HG03432 (cell line): ENCODE data around the gene PTPN3.
A peak's percentile ranks its signal among the peaks of the same experiment; 100 is the strongest.
"Not testable (repeated sequence)": the region's sequence is repeated elsewhere in the genome, so short reads cannot be mapped to it uniquely, and the experiment has no call there.

Experiments
- ATAC-seq: cut with Tn5 transposase; IDR thresholded peaks from one replicate; pipeline ENCODE4 v1.9.1; 2021; ENCODE audit warnings: mild to moderate bottlenecking, moderate library complexity; ENCODE audit not compliant: unreplicated experiment

The PTPN3 gene

GRCh38 chr9:109498195-109499092 is at the start of gene PTPN3:
PTPN3 (minus strand) TSS chr9:109498307; CDS start chr9:109463434, 34,873 bp downstream.
- no peak for ATAC-seq

GRCh38 chr9:109544954-109545353 is 46.8 kb upstream of the PTPN3 start:
- not testable (repeated sequence) for ATAC-seq

- ATAC-seq, result no peak
Measured at GRCh38 chr9:109542922-109543321, 44.8 kb upstream of the PTPN3 start.

GRCh38 chr9:109538346-109538745 is 40.2 kb upstream of the PTPN3 start:
- ATAC-seq, result no peak

- ATAC-seq, result no peak
Measured at GRCh38 chr9:109537288-109537687, 39.2 kb upstream of the PTPN3 start.

GRCh38 chr9:109536859-109537258 is 38.8 kb upstream of the PTPN3 start:
- ATAC-seq, result no peak

- ATAC-seq, result no peak
Measured at GRCh38 chr9:109535365-109535764, 37.3 kb upstream of the PTPN3 start.

- ATAC-seq, result no peak
Measured at GRCh38 chr9:109534151-109534550, 36.0 kb upstream of the PTPN3 start.

GRCh38 chr9:109532652-109533051 is 34.5 kb upstream of the PTPN3 start:
- not testable (repeated sequence) for ATAC-seq

- no peak for ATAC-seq
Measured at GRCh38 chr9:109522106-109522505, 24.0 kb upstream of the PTPN3 start.

- ATAC-seq, result peak; percentile 91
Measured at GRCh38 chr9:109520475-109521132, 22.5 kb upstream of the PTPN3 start.

GRCh38 chr9:109519366-109519765 is 21.3 kb upstream of the PTPN3 start:
- ATAC-seq, result no peak

GRCh38 chr9:109518621-109519335 is 20.7 kb upstream of the PTPN3 start:
- no peak for ATAC-seq

GRCh38 chr9:109517901-109518377 is 19.8 kb upstream of the PTPN3 start:
- no peak for ATAC-seq

- ATAC-seq, result no peak
Measured at GRCh38 chr9:109513871-109514270, 15.8 kb upstream of the PTPN3 start.

GRCh38 chr9:109512170-109512756 is 14.2 kb upstream of the PTPN3 start:
- ATAC-seq, result peak; percentile 65

GRCh38 chr9:109510506-109510905 is 12.4 kb upstream of the PTPN3 start:
- no peak for ATAC-seq

- not testable (repeated sequence) for ATAC-seq
Measured at GRCh38 chr9:109510042-109510441, 11.9 kb upstream of the PTPN3 start.

GRCh38 chr9:109509611-109510010 is 11.5 kb upstream of the PTPN3 start:
- ATAC-seq, result no peak

- no peak for ATAC-seq
Measured at GRCh38 chr9:109507421-109507838, 9.3 kb upstream of the PTPN3 start.
